ENCODE measurements around the gene KAZN. TPM values are rescaled to one million over a fixed set of nuclear protein-coding genes. Genes with fewer than 3 reads are reported as not detected.

The KAZN gene
- total RNA-seq, 2 donors from 2014 or later, result 3.4 to 12.2 TPM

DNA sequence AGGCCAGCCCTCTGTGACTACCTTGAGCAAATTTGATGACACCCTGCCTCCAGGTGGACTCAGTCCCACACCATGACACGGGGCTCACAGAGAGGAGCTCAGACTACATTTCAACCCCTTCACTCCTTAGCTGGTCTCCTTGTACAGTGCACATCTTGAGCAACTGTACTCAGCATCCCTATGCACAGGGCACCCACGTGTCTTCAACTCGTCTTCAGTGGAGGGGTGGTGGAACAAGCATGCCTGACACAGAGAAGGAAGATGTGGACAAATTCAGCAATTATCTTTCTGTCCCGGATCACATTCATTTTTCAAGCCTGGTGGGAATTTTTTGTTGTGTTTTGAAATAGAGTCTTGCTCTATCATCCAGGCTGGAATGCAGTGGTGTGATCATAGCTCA, 213.7 kb downstream of the KAZN start:
- peaks cover 22% of the 10 kb centered on the region for H3K4me1 ChIP-seq
- DNase-seq (no peak), ATAC-seq (no peak)
- WGBS, 2 donors, result 79 to 86% methylated on average over 4 of the region's 4 CpGs
- no peak overlapping the region for H3K4me3 ChIP-seq
- no peaks in the 10 kb centered on the region for H3K9me3 ChIP-seq
- intact Hi-C loops (cut with DNase I), result no loop called here
- TF ChIP-seq POLR2A (IDR thresholded peaks at IDR 0.05), result no peak
- TF ChIP-seq, protein P1, sequence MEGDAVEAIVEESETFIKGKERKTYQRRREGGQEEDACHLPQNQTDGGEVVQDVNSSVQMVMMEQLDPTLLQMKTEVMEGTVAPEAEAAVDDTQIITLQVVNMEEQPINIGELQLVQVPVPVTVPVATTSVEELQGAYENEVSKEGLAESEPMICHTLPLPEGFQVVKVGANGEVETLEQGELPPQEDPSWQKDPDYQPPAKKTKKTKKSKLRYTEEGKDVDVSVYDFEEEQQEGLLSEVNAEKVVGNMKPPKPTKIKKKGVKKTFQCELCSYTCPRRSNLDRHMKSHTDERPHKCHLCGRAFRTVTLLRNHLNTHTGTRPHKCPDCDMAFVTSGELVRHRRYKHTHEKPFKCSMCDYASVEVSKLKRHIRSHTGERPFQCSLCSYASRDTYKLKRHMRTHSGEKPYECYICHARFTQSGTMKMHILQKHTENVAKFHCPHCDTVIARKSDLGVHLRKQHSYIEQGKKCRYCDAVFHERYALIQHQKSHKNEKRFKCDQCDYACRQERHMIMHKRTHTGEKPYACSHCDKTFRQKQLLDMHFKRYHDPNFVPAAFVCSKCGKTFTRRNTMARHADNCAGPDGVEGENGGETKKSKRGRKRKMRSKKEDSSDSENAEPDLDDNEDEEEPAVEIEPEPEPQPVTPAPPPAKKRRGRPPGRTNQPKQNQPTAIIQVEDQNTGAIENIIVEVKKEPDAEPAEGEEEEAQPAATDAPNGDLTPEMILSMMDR (IDR thresholded peaks at IDR 0.05), result no peak
- no peaks in the 10 kb centered on the region for H3K36me3 ChIP-seq (replicated peaks in 1 of 2; ENCODE audit: insufficient read depth in 1 of 2, low read depth in 2 of 2)
- no peak overlapping the region for H3K27ac ChIP-seq
- H3K27me3 ChIP-seq, result no peaks in the 10 kb centered on the region

DNA sequence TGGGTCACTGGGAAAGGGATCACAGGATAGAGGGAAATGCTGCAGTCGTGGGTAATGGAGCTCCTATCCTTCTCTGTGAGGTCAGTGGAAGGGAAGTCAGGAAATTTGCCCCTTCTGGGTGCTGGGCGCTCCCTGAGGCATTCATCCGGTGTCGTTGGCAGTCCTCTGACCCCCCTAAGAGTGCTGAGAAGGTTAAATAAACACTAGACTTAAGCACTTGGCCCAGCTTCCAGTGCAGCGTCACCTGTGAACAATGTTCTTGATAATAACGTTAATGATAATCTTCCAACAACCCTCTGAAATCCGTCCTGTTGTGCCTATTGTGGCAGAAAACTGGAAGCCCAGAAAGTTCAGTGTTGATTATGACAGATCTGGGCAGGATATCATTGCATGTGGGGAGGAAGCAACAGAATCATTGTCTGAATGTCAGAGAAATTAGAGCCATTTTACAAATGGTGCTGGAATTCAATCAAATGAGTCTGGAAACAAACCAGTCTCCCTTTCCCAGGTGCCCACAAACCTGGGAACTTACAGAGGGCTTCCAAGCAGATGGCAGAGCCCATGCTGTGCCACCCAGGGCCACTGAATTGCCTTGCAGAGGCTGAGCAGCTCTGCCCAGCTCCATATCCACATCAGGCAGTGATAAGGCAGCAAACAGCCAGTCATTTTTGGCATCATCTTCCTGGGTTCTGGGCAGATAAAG, 216.8 kb downstream of the KAZN start:
- TF ChIP-seq, protein P1 (IDR thresholded peaks at IDR 0.05), result no peak
- no peak for TF ChIP-seq POLR2A (IDR thresholded peaks at IDR 0.05)
- intact Hi-C loops (cut with DNase I), result no loop called here
- 5 to 9% methylated on average over 7 of the region's 7 CpGs for WGBS, 2 donors
- Histone ChIP-seq H3K27me3 (no peaks in the 10 kb centered on the region), H3K4me3 (no peak overlapping the region), H3K27ac (peak overlapping the region; percentile 46 to 81 (median 78)), H3K4me1 (peaks cover 22% of the 10 kb centered on the region), H3K36me3 (replicated peaks in 1 of 2; ENCODE audit: insufficient read depth in 1 of 2, low read depth in 2 of 2) (no peaks in the 10 kb centered on the region), H3K9me3 (no peaks in the 10 kb centered on the region)
- ATAC-seq (peak; percentile 92), DNase-seq (peak; percentile 65 to 87 (median 81))

DNA sequence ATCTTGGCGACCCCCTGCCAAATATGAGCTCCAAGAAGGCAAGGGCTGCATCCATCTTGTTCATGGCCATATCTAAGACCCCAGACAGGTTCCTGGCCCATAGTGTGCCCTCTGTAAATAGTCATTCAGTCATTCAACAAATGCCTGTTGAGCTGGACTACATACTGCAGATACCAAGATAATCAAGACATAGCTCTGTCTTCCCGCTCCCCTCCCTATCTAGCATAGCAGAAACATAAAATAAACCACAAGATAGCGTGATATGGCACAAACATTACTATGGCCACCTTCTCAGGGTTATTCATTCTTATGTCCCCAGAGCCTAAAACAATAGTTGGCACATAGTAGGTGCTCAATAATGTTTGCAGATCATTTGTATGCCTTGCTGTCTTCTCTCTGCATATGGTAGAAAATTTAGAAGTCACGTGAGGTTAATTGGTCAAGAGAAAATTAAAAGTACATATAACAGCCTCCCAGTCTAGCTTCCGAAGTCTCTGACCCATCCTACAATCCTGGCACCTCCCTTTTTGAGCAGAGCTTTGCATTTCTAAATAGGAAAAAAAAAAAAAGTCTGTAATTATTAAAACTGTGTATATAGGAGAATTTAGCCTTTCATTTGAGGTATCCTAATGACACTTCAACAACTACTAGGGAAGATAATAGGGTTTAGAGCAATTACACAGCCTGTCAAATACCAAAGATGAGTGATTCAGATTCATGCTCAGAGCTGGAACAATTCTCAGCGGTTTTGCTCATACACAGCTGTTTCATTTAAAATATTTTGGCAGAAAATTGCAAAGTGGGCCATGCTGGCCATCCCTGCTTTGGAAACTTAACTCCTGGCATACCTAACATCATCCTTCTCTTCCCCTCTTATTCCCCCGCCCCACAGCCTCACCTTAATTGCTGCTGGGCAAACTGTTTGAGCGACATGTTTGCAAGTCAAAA, 219.0 kb downstream of the KAZN start:
- 81 to 87% methylated on average over 8 of the region's 8 CpGs for WGBS, 2 donors
- Histone ChIP-seq H3K4me3 (no peak overlapping the region), H3K27me3 (no peaks in the 10 kb centered on the region), H3K4me1 (peaks cover 22% of the 10 kb centered on the region), H3K27ac (no peak overlapping the region), H3K36me3 (replicated peaks in 1 of 2; ENCODE audit: insufficient read depth in 1 of 2, low read depth in 2 of 2) (no peaks in the 10 kb centered on the region), H3K9me3 (no peaks in the 10 kb centered on the region)
- ATAC-seq (no peak), DNase-seq (no peak)
- TF ChIP-seq, protein P1 (IDR thresholded peaks at IDR 0.05), result no peak
- no peak for TF ChIP-seq POLR2A (IDR thresholded peaks at IDR 0.05)
- intact Hi-C loops (cut with DNase I), result no loop called here

DNA sequence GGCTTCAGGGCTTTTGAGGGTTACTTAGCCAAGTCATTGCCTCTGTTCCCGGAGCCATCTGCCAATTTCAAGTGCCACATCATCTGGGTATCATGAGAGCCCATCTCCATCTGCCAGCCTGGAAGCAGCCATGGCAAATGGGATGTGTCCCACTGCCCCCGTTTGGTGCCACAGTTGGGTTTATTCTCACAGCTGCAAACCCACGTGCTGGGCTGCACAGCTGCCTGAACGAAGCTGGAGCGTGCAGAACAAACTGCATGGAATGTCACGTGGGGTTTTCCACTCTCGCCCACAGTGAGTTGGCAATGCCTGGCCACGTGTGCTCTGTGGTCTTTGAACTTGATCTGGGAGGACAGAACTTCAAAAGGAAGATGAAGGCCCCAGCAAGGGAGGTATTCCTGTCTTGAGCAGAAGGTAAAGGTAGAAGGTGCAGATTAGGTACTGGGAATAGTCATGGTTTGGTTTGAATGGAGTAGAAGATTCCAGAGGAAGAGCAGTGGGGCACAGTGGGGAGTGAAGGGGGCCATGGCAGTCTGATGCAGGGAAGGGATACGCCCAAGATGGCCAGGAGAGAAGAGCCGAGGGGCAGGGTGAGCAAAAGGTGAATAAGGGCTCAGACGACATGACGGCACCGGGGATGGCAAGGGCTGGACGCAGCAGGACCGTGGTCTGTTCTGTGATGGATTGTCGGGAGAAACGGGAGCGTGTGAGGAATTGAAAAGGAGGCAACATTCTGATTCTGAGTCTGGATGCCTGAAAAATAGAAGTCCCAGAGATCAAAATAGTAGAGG, 222.0 kb downstream of the KAZN start:
- Histone ChIP-seq H3K36me3 (replicated peaks in 1 of 2; ENCODE audit: insufficient read depth in 1 of 2, low read depth in 2 of 2) (no peaks in the 10 kb centered on the region), H3K9me3 (no peaks in the 10 kb centered on the region), H3K27me3 (no peaks in the 10 kb centered on the region), H3K27ac (no peak overlapping the region), H3K4me1 (peaks cover 8% of the 10 kb centered on the region), H3K4me3 (no peak overlapping the region)
- no peak for DNase-seq
- TF ChIP-seq, protein P1 (IDR thresholded peaks at IDR 0.05), result no peak
- no peak for TF ChIP-seq POLR2A (IDR thresholded peaks at IDR 0.05)
- intact Hi-C loops (cut with DNase I), result no loop called here
- no peak for ATAC-seq
- WGBS, 2 donors, result 75 to 82% methylated on average over 18 of the region's 18 CpGs

Data from body of pancreas (tissue), 4 donors.